GM21526 (cell line): ENCODE results near the gene LIAS.
A peak's percentile ranks its signal among the peaks of the same experiment; 100 is the strongest.
"Not testable (repeated sequence)": the region's sequence is repeated elsewhere in the genome, so short reads cannot be mapped to it uniquely, and the experiment has no call there.

Experiments used
- ATAC-seq: cut with Tn5 transposase; IDR thresholded peaks from one replicate; pipeline ENCODE4 v1.9.1; 2021; ENCODE audit warnings: moderate library complexity; ENCODE audit not compliant: unreplicated experiment, low FRiP score

The LIAS gene

DNA sequence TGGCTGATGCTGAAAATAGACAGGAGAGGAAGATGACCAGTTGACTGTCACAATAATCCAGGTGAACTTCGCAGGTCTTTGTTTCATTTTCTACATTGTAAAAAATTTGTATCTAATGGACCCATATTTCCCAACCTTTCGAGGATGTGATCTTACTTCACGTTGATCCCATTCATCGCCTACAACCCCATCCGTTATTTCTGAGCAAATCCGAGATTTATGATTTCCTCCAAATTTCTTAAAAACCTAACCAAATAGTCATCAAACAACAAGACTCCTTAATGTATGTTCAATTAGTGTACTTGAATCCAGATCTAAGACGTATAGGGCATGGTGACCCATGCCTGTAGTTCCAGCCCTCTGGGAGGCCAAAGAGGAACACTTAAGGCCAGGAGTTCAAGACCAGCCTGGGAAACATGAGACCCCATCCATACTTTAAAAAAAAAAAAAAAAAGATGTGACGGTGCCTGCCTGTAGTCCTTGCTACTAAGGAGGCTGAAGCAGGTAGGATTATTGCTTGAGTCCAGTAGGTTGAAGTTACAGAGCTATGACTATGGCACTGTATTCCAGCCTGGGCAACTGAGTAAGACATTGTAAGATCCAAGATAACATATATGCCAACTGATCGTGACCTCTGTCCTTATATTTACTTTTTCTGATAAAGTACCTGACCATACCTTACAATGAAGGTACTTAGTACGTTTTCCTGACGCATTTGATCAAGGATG is 5.8 kb upstream of the LIAS start:
- no peak for ATAC-seq

DNA sequence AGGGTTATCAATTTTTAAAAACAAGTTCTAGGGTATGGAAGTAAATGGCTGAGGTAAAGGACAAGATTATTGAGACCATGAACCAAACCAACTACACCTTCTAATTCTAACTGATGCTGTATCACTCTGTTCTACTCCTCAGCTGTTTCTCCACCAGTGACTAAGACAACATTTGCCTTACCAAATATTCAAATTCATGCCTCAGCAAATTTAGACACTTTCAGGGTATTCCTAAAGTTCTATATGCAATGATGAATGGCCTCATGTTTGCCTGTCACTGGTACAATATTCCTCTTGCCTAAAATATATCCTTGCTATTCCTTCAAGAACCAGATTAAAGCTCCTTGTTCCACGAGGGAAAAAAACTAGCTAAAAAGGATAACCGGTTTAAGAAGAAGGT is 5.1 kb upstream of the LIAS start:
- ATAC-seq: no peak

DNA sequence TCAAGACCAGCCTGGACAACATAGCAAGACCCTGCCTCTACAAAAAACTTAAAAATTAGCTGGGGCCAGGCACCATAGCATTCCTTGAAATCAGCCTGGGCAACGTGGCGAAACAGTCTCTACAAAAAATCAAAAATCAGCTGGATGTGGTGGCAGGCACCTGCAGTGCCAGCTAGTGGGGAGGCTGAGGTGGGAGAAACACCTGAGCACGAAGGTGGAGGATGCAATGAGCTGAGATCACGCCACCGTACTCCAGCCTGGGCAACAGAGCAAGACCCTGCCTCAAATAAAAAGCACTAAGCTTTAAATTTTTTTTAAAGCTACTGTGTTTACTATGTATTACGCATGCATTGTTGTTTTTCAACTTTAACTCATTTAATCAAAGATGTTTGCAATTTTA is 3.4 kb upstream of the LIAS start:
- no peak for ATAC-seq

DNA sequence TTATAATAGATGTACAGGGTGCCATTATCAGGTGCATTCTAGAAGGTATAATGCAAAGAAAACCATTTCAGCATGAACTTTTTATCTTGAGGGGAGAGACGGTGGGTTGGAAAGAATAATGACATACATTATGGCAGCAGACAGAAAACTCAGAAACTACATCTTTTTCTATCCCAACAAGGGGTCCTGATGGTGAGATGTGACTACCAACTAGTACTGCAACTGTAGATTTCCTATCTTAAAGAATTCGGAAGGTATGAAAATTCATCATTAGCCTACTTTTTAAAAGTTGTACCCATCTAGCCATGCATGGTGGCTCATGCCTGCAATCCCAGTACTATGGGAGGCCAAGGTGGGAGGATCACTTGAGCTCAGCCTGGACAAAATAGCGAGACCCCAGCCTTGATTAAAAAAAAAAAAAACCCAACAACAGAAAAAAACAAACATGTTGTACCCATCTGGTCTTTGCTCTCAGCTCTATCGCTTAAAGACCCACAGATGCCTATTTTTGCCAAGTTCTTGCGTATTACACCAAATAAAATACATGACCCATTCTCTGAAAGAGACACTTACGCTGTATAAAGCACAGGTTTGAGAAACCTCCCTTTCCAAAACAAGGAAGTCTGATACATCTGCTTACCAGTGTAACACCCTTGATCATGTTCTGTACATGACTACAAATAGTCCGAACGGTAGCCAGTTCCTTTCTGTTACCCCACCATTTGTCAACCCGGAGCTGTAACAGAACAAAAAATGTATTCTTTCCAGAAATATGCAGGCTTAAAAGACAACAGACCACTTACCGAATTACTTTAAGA is 1.7 kb upstream of the LIAS start:
- no peak for ATAC-seq

DNA sequence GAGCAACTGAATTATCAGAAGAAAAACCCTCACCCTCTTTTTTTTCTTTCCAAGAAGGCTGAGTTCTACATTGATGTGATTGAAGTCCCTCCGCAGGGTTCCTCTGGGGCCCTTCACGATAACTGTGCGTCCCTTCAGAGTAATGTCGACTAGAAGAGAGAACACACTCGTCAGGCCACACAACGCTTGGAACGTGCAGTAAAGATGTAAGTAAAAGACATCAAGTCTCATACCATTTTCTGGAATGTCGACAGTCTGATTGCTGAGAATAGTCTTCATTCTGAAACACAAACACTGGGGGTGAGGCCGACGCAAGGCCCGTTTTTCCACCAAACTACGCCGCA is 723 bp upstream of the LIAS start:
- ATAC-seq: not testable (repeated sequence)

DNA sequence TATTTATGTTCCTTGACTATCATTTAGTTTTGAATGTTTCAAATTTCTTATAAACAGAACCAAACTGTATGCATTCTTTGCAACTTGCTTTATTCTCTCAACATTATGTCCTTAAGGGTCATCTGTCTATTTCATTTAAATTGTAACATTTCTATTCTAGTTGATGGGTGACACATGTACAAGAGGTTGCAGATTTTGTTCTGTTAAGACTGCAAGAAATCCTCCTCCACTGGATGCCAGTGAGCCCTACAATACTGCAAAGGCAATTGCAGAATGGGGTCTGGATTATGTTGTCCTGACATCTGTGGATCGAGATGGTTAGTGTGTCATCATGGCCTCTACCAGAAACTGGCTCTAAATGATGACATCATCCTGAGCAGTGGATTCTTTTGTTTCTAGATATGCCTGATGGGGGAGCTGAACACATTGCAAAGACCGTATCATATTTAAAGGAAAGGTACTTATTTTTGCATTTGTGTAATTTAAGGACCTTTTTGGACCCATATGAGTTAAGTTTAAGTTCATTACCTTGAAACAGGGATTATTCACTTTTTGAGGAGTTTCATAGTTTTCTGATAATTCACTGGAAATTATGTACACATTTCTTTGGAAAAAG is 6.1 kb downstream of the LIAS start:
- no peak for ATAC-seq

DNA sequence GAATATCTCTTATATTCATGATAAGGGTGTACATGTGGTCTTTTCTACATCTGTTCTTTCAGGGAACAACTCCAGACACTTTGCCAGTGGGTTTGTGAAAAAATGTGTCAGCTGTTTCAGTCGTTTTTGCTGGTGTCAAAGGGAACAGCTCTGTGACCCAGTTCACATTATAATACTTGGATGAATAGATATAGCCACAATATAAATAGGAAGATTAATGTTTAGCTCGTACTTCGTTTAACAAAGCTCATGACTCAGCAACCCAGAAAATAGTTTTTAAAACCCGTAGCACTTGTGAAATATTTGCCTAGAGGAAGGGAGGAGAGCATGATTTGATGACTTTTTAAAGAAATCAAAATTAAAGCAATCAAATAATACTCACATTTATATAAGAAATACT is 7.9 kb downstream of the LIAS start:
- no peak for ATAC-seq

DNA sequence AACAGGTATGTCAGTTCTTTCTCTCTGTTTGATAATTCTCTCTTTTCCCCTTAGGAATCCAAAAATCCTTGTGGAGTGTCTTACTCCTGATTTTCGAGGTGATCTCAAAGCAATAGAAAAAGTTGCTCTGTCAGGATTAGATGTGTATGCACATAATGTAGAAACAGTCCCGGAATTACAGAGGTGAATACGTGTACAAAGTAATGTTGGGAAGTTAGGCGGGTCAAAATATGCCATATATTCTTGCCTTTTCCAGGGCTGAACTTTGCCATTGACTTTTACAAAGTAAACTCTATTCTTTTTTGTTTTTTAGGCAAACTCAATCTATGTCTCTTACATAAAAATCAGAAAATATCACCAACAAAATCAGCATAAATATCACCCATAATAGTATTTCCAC is 8.6 kb downstream of the LIAS start:
- no peak for ATAC-seq

DNA sequence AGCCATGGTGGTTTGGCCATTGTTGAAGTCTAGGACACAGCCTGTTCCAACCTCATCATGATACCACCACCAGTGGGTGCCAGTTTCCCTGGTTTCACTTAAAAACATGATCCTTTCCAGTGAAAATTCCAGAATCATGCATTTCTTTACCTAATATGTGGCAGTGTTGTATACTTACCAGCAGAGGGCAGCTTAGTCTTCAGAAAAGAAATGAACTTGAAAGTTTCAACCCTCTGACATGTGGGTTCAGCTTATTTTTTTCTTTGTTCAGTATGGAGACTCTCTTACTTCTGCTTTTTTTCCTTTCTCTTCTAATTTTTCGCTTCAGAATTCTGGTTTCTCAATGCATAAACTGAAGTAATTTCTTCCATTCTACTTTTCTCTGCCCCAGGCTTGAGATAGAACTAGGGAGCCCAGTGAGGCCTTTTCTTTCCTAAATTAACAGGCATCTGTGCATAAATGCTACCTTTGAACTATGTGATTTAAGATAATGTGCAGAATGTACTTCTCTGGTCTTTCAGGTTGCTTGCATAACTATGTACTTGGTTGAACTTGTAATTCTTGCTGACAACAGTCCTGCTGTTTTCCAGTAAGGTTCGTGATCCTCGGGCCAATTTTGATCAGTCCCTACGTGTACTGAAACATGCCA is 10.7 kb downstream of the LIAS start:
- ATAC-seq: peak; percentile 74

DNA sequence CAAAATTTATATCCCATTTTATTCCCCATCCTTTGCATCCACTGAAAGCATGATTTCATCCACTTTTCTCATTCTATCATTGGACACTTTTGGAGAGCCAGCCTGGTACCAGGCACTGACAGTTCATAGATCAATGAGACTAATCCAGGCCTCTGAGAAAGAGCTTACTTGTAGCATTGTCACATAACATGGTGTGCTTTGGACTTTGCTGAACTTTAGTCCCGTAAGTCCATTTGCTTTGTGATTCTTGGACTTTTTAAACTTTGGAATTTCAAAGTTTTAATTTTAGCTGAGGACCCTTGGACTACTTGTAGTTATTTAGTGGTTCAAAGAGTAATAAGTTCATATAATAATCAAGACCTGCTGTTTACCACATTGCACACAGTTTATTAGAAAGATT is 11.5 kb downstream of the LIAS start:
- ATAC-seq: no peak

DNA sequence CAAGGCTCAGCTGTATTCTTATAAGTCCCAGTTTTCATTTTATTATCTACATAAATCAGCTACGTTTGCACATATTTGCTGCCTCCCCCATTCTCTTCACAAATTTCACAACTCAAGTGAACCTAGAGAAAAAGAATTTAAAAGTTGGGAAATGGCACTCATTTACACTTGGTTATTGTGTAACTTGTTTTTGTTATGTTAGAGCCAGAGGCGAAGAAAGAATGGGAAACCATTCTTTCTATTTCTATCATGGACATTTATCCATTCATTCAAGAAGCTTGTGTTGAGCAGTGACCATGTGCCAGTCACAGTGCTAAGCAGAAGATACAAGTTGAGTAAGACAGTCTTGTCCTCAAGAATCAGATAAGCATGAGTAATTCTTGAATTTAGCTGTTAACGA is 13.5 kb downstream of the LIAS start:
- no peak for ATAC-seq

DNA sequence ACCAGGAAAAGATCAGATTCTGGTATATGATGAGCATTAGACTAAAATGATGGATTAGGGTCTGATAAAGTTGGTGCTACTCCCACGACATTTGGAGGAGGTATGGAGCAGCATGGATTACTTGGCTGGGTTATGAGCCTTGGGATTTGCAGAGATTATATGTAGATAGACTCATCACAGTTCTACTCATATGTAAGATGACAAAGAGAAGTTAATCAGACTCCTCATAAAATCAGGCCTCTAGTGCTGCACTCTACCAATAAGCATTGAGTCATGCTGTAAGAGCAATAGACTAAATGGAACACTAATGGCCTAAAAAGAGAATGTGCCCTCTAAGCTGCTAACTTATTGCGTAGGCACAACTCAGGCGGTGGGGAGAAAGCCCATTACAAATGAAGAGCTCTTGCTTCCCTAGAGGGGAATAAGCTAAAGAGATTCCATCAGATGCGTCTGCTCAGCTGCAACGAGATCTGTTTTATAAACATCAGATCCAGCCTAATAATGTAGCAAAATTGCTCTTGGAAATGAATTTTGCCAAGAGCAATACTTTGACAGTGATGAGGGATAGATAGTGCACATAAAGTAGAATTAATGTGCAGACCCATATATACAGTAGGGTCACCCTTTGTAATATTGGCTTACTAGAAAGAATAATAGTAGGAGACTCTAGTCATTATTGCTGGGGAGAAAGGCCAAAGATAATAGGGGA is 17.5 kb downstream of the LIAS start:
- ATAC-seq: no peak

DNA sequence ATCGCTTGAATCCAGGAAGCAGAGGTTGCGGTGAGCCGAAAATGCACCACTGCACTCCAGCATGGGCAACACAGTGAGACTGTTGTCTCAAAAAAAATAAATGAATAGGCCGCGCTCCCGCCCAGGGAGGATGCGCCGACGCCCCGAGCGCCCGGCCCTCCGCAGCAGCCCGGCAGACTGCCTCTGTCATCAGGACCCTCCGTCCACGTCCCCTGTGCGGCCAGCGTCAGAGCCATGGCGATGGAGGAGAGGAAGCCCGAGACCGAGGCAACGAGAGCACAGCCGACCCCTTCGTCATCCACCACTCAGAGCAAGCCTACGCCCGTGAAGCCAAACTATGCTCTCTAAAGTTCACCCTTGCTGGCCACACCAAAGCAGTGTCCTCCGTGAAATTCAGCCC is 21.4 kb downstream of the LIAS start:
- ATAC-seq: no peak

DNA sequence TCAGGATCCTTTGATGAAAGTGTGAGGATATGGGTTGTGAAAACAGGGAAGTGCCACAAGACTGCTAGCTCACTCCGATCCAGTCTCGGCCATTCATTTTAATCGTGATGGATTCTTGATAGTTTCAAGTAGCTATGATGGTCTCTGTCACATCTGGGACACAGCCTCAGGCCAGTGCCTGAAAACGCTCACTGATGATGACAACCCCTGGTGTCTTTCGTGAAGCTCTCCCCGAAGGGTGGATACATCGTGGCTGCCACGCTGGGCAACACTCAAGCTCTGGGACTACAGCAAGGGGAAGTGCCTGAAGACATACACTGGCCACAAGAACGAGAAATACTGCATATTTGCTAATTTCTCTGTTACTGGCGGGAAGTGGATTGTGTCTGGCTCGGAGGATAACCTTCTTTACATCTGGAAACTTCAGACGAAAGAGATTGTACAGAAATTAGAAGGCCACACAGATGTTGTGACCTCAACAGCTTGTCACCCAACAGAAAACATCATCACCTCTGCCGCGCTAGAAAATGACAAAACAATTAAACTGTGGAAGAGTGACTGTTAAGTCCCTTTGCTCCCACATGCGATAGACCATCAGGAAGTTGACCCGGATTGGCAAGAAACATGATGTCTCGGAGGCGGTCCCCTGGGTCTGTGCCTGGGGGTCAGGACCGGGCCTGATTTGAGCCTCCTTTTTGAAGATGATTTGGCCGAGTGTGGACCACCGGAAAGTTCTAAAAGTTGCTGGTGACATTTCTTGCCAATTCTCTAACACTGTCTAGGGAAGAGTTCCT is 22.2 kb downstream of the LIAS start:
- ATAC-seq: no peak

DNA sequence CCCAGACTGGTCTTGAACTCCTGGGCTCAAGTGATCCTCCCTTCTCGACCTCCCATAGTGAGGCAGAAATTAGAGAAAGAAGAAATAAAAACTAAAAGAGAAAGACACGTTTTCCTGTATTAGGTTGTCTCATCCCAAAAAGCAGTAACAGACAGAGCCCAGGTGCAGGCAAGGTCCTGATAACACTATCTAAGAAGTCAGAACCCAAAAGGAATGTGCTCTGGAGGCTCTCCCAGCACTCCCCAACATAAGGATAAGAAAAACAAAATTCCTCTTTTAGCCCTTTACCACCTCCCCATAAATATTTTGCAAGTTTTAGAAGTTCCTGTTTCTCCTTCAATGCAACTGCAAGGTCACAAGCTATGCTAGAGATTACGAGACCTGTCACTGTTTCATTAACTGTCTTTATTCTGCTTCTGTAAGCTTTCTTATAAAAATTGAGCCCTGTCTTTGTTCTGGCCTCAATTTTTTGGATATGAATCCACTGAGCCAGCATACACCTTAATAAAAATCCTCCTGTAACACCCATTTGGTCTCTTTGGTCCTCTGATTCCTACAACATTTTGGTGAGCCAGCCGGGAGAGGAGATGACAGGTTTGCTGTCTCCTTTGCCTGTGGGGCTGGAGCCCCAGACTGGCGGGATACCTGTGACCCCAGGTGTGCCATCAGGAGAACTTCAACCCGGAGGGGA is 25.9 kb downstream of the LIAS start:
- ATAC-seq: no peak

DNA sequence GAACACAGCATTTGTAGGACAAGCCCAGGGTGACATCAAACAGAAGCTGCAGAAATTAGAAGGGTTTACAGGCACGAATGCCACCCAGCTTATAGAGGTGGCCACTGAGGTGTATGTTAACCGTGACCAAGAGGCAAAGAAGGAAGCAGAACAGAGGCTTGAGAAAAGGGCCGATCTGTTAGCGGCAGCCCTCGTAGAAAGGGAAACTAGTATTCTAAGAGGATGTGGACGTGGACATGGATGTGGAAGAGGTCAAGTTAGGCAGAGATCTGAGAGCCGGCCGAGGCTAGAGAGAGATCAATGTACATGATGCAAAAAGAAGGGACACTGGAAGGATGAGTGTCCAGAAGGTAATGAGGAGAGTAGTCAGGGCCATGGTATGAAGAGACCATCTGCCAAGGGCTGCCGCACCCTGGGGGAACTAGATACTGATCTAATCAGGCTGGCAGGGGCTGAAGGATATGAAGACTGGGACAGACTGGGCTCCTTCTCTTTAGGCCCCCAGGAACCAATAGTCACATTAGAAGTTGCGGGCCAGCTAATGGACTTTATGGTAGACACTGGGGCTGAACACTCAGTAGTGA is 27.5 kb downstream of the LIAS start:
- ATAC-seq: no peak

DNA sequence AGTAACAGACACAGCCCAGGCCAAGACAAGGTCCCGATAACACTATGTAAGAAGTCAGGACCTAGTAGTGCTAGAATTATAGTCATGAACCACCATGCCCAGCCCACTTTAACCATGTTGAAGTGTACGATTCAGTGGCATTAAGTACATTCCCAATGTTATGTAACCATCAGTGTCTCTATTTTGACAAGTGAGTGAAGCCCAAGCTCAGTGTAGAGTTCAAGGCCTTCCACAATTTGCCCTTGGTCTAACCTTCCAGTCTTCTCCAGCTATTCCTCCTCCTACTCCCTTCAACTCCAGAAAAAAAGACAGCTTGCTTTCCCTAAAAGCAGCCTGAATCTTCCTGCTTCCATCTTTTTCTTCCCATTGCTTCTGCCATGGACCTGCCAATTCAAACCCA is 31.5 kb downstream of the LIAS start:
- ATAC-seq: no peak

DNA sequence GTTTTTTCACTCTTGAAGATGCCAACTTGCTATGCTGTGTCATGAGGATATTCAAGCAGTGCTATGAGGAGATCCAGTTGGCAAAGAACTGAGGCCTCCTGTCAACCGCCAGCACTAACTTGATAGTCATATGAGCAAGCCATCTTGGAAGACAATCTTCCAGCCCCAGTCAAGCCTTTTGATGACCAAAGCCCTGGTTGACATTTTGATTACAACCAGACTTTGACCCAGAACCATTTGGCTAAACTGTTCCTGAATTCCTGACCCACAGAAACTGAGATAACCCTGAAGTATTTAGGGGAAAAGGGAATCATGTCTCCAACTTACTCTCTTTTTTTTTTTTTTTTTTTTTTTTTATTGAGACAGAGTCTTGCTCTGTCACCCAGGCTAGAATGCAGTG is 35.5 kb downstream of the LIAS start:
- no peak for ATAC-seq
